OCI-LY7 (cell line): ENCODE measurements around the gene VWC2L. TPM values are rescaled to one million over a fixed set of nuclear protein-coding genes. Genes with fewer than 3 reads are reported as not detected.

Source experiments
- BruUV-seq: library from RNA; stranded (reverse); fragments of 400-500 nt; replicated peaks from 2 replicates; lab custom pipeline; 2021; lab: Mats Ljungman, UMichigan
- CTCF ChIA-PET: fragments of 300-600 bp; sonication (Branson Sonifier 250); formaldehyde crosslinking; loops from one replicate; lab custom pipeline; 2022; ENCODE audit warnings: antibody characterized with exemption; ENCODE audit not compliant: unreplicated experiment; lab: Charles Lee
- POLR2A ChIA-PET: fragments of 300-600 bp; sonication (Branson Sonifier 250); formaldehyde crosslinking; loops from one replicate; lab custom pipeline; 2022; ENCODE audit warnings: antibody characterized with exemption; lab: Charles Lee
- DNase-seq: peaks from one replicate; pipeline ENCODE4 v3.0.0-alpha.2; 2015; ENCODE audit warnings: low spot score
- H2AFZ ChIP-seq: fragments of 200-600 bp; sonication (generic), shearing (Covaris generic); 2 replicates; pipeline ENCODE4 v1.6.1; 2014; ENCODE audit warnings: mild to moderate bottlenecking, antibody characterized with exemption, low read length, moderate library complexity
- H3K27ac ChIP-seq: fragments of 200-600 bp; sonication (generic); 2 replicates; pipeline ENCODE4 v1.5.1; 2014; ENCODE audit warnings: mixed run types, low read depth, mild to moderate bottlenecking, moderate library complexity, low read length, inconsistent platforms; ENCODE audit not compliant: poor library complexity, severe bottlenecking
- H3K36me3 ChIP-seq: fragments of 200-600 bp; sonication (generic); 2 replicates; pipeline ENCODE4 v1.6.1; 2014; ENCODE audit warnings: mild to moderate bottlenecking, antibody characterized with exemption, low read length, moderate library complexity, mixed read lengths; ENCODE audit not compliant: insufficient read depth
- H3K4me1 ChIP-seq: fragments of 200-600 bp; sonication (generic); 2 replicates; pipeline ENCODE4 v1.5.1; 2014; ENCODE audit warnings: mild to moderate bottlenecking, low read length; ENCODE audit not compliant: insufficient read depth, poor library complexity, severe bottlenecking
- H3K4me2 ChIP-seq: fragments of 200-600 bp; sonication (generic); 2 replicates; pipeline ENCODE4 v1.6.1; 2014; ENCODE audit warnings: mild to moderate bottlenecking, low read length
- H3K4me3 ChIP-seq: fragments of 200-600 bp; sonication (generic); 2 replicates; pipeline ENCODE4 v1.5.1; 2014; ENCODE audit warnings: mild to moderate bottlenecking, low read depth, low read length; ENCODE audit not compliant: poor library complexity, severe bottlenecking
- H3K79me2 ChIP-seq: fragments of 200-600 bp; sonication (generic); 2 replicates; pipeline ENCODE4 v1.6.1; 2016; ENCODE audit warnings: low read depth, mild to moderate bottlenecking, low read length, moderate library complexity, mixed read lengths; ENCODE audit not compliant: insufficient read depth
- H3K9me2 ChIP-seq: fragments of 200-600 bp; sonication (generic); 2 replicates; pipeline ENCODE4 v1.6.1; 2016; ENCODE audit warnings: mild to moderate bottlenecking, low read length, mixed read lengths; ENCODE audit not compliant: insufficient read depth
- H3K9me3 ChIP-seq: fragments of 200-600 bp; sonication (generic); 2 replicates; pipeline ENCODE4 v1.6.1; 2014; ENCODE audit warnings: mild to moderate bottlenecking, mixed run types, low read length, mixed read lengths
- H4K20me1 ChIP-seq: fragments of 200-600 bp; sonication (generic); 2 replicates; pipeline ENCODE4 v1.6.1; 2014; ENCODE audit warnings: mild to moderate bottlenecking, antibody characterized with exemption, low read length, moderate library complexity, mixed read lengths; ENCODE audit not compliant: insufficient read depth
- CTCF ChIP-seq: fragments of 200-600 bp; sonication (generic); conservative IDR thresholded peaks from 2 replicates; pipeline ENCODE4 v1.5.1; 2014; ENCODE audit warnings: mild to moderate bottlenecking, antibody characterized with exemption, low read length, moderate library complexity, mixed read lengths
- EZH2phosphoT487 ChIP-seq: fragments of 200-600 bp; sonication (generic); IDR thresholded peaks from 2 replicates; pipeline ENCODE4 v1.6.1; 2018; ENCODE audit warnings: low read depth, borderline replicate concordance, mild to moderate bottlenecking, mixed run types, antibody characterized with exemption, low read length, moderate library complexity, mixed read lengths
- intact Hi-C: fragments of 100-400 bp; cut with micrococcal nuclease; formaldehyde crosslinking; loops from one replicate; pipeline ENCODE4 v1.10.0; 2022; ENCODE audit not compliant: unreplicated experiment
- total RNA-seq, 2 experiments: library from RNA; depleted of rRNA in 1 of 2; stranded (reverse); fragments of >200 nt in 1 of 2; shearing (Covaris generic) in 1 of 2; gene quantifications; 2 replicates each; pipeline ENCODE4 v1.2.3, GENCODE V29; 2014 to 2022

The VWC2L gene
- total RNA-seq, 2 experiments from 2014 or later = not detected

- H3K4me1 ChIP-seq = no peaks in the 10 kb centered on the region
- no peak overlapping the region for H3K4me3 ChIP-seq
- intact Hi-C loops = no loop called here
- H3K36me3 ChIP-seq = no peaks in the 10 kb centered on the region
- BruUV-seq = no TSS peak
- H4K20me1 ChIP-seq = no peaks in the 10 kb centered on the region
- no peak for DNase-seq
- no peak overlapping the region for H2AFZ ChIP-seq
- no peak for TF ChIP-seq CTCF
- TF ChIP-seq EZH2phosphoT487 = no peak
- no peaks in the 10 kb centered on the region for H3K9me3 ChIP-seq
- ChIA-PET CTCF (no interaction called here), POLR2A (interaction anchor here (1.2 kb wide), 1 partner anchor 9 kb away, joined by 3 read pairs; no protein-coding TSS in a partner anchor)
- no peak overlapping the region for H3K27ac ChIP-seq
- no peak overlapping the region for H3K4me2 ChIP-seq
- no peaks in the 10 kb centered on the region for H3K9me2 ChIP-seq
- H3K79me2 ChIP-seq = no peaks in the 10 kb centered on the region
Measured at GRCh38 chr2:214542866-214543265, 132.0 kb downstream of the VWC2L start.

- Histone ChIP-seq H3K4me2 (no peak overlapping the region), H4K20me1 (no peaks in the 10 kb centered on the region)
- BruUV-seq = no TSS peak
Measured at GRCh38 chr2:214543386-214543955, 132.6 kb downstream of the VWC2L start.

More at GRCh38 chr2:214543386-214543955, 132.6 kb downstream of the VWC2L start:
- no peak overlapping the region for H2AFZ ChIP-seq
- intact Hi-C loops = no loop called here
- no peak overlapping the region for H3K4me3 ChIP-seq
- ChIA-PET POLR2A (no interaction called here), CTCF (no interaction called here)
- H3K36me3 ChIP-seq = no peaks in the 10 kb centered on the region
- H3K9me2 ChIP-seq = no peaks in the 10 kb centered on the region
- TF ChIP-seq EZH2phosphoT487 = no peak
- no peak for TF ChIP-seq CTCF
- no peak for DNase-seq
- no peaks in the 10 kb centered on the region for H3K9me3 ChIP-seq
- H3K4me1 ChIP-seq = no peaks in the 10 kb centered on the region
- H3K79me2 ChIP-seq = no peaks in the 10 kb centered on the region
- no peak overlapping the region for H3K27ac ChIP-seq
